Measurements from ENCODE around the gene PHF21B.

GRCh38 chr22:45029501-45029900, 19.7 kb upstream of the PHF21B start:
- TF ChIP-seq CTCF (IDR thresholded peaks at IDR 0.05) = no peak
- TF ChIP-seq EZH2phosphoT487 (IDR thresholded peaks at IDR 0.05) = no peak
- TF ChIP-seq EZH2 (IDR thresholded peaks at IDR 0.05) = no peak

Data from neural progenitor cell (in vitro differentiated cells).